Stimulated activated CD8-positive, alpha-beta memory T cell treated with anti-CD3 and anti-CD28 coated beads, Interleukin-4, amount 100 ng/mL, for 48 hours (primary cell): ENCODE measurements around the gene NR2F6.
"Not testable (repeated sequence)": the region's sequence is repeated elsewhere in the genome, so short reads cannot be mapped to it uniquely, and the experiment has no call there.

ENCODE experiments used
- DNase-seq: peaks from one replicate; pipeline ENCODE4 v3.0.0-alpha.2; 2020

The NR2F6 gene

DNA sequence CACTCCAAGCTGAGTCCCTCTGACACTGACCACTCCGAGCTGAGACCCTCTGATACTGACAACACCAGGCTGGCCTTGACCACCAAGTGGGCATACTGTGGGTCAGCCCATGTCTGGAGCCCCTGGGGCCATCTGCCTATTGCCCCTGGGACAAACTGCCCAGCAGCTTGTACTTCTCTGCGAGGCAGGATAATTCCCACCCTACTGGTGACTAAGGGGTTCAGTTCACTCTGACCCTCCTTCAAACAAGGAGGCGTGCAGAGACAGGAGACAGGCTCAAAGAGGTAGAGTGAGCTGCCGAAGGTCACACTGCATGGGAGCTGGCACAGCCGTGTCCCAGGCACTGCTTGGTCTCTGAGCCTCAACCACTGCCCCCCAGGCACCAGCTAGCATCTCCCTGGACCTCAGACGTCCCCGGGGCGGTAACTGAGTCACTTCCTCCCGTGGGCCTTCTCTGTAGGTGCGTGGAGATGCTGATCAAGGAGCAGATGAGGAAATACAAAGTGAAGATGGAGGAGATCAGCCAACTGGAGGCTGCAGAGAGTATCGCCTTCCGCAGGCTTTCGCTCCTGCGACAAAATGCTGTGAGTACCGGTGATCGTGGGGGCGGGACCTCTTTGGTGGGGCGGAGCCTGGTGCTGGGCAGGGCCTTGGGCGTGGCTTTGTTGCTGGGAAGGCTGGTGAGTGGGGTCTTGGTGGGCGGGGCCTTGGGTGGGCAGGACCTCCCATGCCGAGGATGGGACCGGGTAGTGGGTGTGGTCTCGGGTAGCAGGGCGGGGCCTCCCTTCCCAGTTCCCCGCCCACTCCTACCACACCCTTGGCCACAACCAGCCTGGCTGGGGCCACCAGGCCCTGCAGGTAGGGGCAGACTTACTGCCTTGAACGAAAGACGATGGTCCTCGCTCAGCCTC lies 36.3 kb downstream of the NR2F6 start:
- peak; percentile 83 for DNase-seq

DNA sequence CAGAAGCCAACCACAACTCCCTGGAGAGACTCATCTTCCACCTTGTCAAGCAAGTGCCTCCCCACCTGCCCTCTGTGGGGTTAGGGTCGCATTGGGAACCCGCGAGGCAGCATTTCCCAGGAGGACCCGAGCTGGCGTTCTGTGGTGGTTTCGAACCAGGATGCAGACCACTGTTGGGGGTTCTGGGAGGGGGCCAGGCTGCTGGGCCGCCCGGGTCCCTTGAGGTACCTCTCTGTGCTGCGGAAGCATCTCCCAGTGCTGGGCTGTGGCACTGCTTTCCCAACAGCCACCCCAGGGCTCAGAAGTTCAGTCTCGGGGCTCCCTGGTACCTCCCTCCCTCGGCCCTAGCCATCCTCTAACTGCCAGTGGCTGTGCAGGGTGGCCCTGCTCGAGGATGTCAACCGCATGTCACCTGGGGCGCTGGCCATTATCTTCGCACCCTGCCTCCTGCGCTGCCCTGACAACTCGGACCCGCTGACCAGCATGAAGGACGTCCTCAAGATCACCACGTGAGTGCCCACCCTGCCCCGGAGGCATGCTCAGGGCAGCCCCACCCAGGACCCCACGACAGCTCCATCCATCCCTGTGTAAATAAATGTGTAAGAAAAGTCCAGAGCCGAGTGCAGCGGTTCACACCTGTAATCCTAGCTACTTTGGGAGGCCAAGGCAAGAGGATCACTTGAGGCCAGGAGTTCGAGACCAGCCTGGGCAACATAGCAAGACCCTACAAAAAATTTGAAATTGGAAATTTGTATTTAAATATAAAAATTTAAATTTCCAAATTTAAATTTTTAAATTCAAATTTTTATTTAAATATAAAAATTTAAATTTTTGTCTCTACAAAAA lies 38.8 kb downstream of the NR2F6 start:
- no peak for DNase-seq

DNA sequence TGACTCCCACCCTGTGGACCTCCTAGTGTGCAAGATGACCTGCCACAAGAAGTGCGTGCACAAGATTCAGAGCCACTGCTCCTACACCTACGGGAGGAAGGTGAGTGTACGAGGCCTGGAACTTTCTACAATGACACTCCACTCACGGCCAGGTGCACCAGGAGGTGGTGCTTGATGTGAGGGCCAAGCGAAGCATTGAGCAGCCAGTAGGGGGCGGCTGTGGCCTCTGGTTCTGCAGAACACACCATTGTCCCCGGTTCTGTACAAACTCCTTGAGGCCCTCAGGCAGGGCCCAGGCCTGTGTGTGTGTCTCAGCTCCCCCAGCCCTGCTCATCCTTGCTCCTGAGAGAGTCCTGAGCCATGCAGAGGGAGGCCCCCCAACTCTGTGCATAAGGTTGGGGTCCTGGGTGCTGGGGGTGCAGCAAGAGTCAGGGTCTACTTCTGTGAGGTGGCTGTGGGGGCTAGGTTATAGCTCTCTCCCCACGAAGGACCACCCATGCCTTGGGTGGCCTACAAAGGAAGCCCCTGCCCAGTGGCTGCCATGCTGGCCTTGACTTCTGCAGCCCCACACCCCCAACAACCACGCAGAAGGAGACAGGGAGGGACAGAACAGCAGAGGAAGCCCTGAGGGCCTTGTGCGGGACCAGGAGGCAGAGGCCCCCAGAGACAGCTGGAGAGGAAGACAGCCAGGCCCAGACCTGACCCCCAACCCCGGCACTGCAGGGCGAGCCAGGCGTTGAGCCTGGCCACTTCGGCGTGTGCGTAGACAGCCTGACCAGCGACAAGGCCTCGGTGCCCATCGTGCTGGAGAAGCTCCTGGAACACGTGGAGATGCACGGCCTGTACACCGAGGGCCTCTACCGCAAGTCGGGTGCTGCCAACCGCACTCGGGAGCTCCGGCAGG lies 40.2 kb downstream of the NR2F6 start:
- DNase-seq: peak; percentile 73

DNA sequence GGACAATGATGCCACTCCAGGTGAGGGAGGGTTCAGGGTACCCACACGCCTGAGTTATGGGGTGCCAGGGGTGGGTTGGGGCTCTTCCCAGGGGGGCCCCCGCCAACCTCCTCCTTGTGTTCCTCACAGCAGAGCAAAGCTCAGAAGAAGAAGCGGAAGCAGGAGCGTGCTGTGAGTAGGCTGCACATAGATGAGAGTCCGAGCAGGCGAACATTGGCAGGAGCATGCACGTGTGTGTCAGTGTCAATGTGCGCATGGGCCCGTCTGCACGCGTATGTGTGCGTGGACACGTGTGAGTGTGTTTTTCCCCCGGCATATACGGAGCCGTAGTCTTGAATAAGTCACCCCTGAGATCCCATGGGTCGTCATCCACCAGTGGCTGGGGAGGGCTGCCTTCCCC lies 43.0 kb downstream of the NR2F6 start:
- DNase-seq: no peak

DNA sequence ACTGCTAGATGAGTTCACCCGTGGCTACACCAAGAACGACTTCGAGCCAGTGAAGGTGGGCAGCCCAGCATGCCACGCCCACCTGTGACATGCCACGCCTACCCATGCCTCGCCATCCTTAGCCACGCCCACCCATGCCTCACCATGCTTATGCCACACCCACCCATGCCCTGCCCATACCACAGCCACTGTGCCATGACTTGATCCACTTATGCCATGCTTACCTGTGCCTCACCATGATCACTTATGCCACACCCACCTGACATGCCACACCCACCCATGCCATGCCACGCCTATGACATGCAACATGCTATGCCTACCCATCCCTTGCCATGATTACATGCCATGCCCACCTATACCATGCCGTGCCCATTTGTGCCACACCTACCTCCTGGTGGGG lies 43.5 kb downstream of the NR2F6 start:
- DNase-seq: peak; percentile 64

DNA sequence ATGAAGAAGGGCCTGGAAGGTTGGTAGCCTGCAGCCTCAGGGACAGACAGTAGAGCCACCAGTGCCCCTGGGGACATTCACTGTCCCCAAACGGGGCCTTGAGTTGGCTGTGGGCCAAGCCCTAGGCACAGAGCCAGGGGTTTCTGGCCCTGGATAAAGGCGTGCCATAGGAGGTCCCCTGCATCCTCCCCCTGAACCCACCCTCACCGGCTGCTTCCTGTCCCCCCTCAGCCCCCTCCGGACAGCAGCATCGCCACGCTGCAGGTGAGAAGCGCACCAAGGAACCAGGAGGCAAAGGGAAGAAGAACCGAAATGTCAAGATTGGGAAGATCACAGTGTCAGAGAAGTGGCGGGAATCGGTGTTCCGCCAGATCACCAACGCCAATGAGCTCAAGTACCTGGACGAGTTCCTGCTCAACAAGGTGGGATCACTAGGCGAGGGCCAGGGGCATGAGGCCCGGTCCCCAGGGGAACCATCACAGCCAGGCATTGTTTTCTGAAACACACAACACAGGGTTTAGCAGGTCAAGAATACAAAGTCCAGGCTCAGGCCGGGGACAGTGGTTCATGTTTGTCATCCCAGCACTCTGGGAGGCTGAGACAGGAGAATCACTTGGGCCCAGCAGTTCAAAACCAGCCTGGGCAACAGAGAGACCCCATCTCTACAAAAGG lies 45.2 kb downstream of the NR2F6 start:
- no peak for DNase-seq

DNA sequence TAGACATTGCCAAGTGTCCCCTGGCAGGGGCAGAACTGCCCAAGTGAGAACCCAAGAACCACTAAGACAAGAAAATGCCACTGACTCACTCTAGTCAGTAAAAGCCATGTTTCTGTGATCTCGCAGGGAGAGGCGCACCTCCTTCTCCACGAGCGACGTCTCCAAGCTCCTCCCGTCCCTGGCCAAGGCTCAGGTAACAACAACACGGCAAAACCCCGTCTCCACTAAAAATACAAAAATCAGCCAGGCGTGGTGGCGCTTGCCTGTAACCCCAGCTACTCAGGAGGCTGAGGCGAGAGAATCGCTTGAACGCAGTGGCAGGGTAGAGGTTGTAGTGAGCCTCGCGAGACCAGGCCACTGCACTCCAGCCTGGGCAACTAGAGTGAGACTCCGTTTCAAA lies 48.1 kb downstream of the NR2F6 start:
- no peak for DNase-seq

DNA sequence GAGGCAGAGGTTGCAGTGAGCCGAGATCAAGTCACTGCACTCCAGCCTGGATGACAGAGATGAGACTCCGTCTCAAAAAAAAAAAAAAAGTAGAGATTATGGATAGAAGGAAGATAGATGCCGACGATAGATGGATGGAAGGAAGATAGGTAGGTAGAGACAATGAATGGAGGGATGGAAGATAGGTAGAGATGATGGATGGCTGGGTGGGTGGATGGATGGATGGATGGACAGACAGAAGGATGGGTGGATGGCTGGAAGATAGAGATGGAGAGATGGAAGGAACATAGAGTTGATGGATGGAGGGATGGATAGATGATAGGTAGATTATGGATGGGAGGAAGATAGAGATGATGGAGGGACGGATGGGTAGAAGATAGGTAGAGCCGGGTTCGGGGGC lies 49.1 kb downstream of the NR2F6 start:
- no peak for DNase-seq

DNA sequence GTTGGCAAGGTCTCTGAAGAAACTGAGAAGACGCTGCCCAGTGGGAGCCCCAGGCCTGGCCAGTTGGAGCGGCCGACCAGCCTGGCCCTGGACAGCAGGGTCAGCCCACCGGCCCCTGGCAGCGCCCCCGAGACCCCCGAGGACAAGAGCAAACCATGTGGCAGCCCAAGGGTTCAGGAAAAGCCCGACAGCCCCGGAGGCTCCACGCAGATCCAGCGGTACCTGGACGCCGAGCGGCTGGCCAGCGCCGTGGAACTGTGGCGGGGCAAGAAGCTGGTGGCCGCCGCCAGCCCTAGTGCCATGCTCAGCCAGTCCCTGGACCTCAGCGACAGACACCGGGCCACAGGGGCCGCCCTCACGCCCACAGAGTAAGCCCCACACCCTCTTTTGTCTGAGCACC lies 50.6 kb downstream of the NR2F6 start:
- DNase-seq: no peak

DNA sequence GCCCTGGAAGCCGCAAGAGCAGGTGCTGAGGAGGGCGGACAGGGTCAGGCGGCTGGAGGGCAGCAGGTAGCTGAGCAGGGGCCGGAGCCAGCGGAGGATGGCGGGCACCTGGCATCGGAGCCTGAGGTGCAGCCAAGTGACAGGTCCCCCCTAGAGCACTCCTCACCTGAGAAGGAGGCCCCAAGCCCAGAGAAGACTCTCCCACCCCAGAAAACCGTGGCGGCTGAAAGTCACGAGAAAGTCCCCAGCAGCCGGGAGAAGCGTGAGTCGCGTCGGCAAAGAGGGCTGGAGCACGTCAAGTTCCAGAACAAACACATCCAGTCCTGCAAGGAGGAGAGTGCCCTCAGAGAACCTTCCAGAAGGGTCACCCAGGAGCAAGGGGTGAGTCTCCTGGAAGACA lies 51.1 kb downstream of the NR2F6 start:
- DNase-seq: no peak

DNA sequence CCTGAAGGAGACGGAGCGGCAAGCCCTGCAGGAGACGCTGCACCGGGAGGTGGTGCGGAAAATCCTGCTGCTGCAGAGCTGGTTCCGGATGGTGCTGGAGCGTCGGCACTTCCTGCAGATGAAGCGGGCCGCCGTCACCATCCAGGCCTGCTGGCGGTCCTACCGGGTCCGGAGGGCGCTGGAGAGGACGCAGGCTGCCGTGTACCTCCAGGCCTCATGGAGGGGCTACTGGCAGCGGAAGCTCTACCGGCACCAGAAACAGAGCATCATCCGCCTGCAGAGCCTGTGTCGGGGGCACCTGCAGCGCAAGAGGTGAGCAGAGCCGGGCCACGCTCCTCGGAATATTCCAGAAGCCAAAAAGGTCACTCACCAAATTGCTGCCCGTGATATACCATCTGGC lies 53.0 kb downstream of the NR2F6 start:
- no peak for DNase-seq

DNA sequence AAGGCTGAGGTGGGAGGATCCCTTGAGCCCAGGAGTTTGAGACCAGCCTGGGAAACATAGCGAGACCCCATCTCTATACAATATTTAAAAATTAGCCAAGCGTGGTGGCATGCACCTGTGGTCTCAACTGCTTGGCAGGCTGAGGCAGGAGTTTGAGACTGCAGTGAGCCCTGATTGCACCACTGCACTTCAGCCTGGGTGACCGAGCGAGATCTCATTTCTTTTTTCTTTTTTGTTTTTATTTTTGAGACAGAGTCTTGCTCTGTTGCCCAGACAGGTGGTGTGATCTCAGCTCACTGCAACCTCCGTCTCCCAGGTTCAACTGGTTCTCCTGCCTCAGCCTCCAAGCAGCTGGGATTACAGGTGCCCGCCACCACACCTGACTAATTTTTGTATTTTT lies 54.0 kb downstream of the NR2F6 start:
- not testable (repeated sequence) for DNase-seq

DNA sequence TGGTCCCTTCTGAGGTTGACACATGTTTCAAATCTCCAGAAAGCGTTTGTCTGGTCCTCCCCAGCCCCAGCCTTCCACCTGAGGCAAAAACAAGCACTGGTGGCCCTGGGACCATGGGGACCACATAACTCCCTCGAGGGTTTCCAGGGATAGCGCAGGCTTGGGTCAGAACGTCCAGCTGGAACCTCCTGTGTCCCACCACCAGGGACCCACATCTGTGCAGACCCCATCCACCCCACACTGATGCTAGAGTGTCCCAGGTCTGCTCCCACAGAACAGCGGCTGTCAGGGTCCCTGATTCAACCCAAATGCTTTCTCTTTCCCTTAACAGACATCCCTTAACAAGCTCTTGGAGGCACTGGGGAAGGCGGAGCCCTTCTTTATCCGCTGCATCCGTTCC lies 60.1 kb downstream of the NR2F6 start:
- no peak for DNase-seq

DNA sequence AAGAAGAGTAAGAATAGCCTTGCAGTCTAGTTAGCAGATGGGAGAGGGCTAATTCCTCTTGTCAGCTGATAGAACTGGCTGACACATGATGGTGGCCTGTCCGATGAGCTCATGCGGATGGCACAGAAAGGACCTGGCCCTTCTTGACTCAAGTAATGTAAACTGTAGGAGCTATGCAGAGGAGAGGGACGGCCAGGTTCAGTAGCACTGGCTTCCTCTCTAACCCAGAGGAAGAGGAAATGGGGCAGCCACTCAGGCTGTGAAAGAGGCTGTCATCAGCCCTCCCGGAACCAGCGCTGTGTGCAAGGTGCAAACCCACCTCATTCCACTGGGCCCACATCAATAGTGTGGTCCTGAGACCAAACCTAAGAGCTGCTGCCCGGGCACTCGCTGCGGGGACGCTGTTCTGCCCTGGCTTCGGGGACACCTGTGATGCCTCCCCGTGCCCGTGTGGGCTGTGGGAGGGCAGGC lies 61.3 kb downstream of the NR2F6 start:
- peak; percentile 61 for DNase-seq

DNA sequence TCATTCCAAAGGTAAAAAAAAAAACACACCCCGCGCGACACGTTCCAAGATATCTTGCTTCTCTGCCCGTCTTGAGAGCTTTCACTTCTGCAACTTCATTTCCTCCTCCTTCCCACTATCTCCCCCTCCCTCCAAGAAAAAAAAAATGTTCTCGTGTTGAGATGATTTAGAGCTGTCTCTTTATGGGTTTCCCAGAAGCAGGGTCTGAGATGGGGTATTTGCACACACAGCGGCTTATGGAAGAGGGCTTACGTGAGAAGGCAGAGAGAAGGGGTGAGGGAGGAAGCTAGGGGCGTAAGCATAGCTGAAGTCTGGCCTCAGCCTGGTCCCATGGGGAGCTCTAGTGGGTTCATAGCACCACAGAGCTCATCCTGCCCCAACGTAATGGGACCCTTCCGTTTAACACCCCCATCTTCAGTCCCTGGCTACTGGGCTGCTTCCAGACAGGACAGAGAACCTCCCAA lies 61.8 kb downstream of the NR2F6 start:
- peak; percentile 43 for DNase-seq

DNA sequence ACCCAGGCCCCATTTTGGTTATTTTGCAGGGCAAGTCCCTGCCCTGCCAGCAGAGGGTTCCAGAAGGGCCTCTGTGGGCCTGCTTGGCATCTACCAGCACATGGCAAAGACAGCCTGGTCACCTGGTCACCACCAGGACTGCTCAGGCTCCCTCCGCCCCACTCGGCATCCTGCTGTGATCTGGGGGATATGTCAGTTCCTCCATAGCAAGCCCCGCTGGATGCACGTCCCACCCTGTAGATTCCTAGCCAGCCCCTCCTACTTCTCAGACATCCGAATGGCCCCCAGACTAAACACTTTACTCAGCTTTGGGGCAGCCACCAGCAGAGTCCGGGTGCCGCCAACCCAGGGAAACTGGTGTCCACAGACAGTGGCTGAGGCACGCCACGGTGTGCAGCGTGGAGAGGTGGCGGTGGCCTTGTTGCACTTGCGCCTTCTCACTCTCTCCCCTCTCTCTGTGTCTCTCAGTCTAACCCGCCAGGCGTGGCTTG lies 62.4 kb downstream of the NR2F6 start:
- peak; percentile 45 for DNase-seq
